Measurements from ENCODE around the gene SH3RF2. TPM values are rescaled to one million over a fixed set of nuclear protein-coding genes. Genes with fewer than 3 reads are reported as not detected.

SH3RF2 gene
- total RNA-seq, 2 donors from 2014 or later = 2.6 to 3.2 TPM

DNA sequence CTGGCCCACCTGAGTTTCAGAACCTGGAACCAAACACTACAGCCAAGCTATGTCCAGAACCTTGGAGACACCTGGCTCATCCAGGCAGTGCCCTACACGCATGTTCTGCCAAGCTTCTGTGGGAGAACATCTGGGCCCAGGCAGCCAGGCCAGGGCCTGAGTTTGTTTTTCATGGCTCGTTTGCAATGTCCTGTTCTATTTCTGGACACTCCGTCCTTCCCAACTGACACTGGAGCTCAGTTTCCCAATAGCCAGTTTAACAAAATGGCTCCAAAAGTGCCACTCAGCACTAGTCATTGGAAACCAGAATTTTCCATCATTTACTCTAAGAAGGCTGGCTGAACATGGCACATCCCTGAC lies 38.6 kb downstream of the SH3RF2 start:
- Histone ChIP-seq H3K4me1 (ENCODE audit: control insufficient read depth, insufficient read depth, low read length) (peaks cover 24% of the 10 kb centered on the region), H3K9me3 (ENCODE audit: control insufficient read depth, low read length) (peaks cover 12% of the 10 kb centered on the region), H3K4me3 (ENCODE audit: low read length) (no peak overlapping the region), H3K36me3 (ENCODE audit: control insufficient read depth, insufficient read depth, low read length) (no peaks in the 10 kb centered on the region), H3K9ac (ENCODE audit: extremely low read depth, low read length, poor library complexity, severe bottlenecking) (no peak overlapping the region), H3K27ac (ENCODE audit: low read depth, low read length) (no peak overlapping the region), H3K27me3 (ENCODE audit: control insufficient read depth, insufficient read depth, low read length, poor library complexity, severe bottlenecking) (no peaks in the 10 kb centered on the region)
- H3K4me3 Mint-ChIP-seq = no peak overlapping the region
- TF ChIP-seq, protein P1, sequence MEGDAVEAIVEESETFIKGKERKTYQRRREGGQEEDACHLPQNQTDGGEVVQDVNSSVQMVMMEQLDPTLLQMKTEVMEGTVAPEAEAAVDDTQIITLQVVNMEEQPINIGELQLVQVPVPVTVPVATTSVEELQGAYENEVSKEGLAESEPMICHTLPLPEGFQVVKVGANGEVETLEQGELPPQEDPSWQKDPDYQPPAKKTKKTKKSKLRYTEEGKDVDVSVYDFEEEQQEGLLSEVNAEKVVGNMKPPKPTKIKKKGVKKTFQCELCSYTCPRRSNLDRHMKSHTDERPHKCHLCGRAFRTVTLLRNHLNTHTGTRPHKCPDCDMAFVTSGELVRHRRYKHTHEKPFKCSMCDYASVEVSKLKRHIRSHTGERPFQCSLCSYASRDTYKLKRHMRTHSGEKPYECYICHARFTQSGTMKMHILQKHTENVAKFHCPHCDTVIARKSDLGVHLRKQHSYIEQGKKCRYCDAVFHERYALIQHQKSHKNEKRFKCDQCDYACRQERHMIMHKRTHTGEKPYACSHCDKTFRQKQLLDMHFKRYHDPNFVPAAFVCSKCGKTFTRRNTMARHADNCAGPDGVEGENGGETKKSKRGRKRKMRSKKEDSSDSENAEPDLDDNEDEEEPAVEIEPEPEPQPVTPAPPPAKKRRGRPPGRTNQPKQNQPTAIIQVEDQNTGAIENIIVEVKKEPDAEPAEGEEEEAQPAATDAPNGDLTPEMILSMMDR (conservative IDR thresholded peaks at IDR 0.05) = no peak
- H3K27me3 Mint-ChIP-seq (ENCODE audit: insufficient read depth) = no peaks in the 10 kb centered on the region
- no peak overlapping the region for H3K27ac Mint-ChIP-seq
- H3K9me3 Mint-ChIP-seq = peaks cover 7% of the 10 kb centered on the region
- no peak for DNase-seq
- H3K4me1 Mint-ChIP-seq = peaks cover 40% of the 10 kb centered on the region
- no peaks in the 10 kb centered on the region for H3K36me3 Mint-ChIP-seq (ENCODE audit: low read depth)
- 94 to 95% methylated on average over 2 to 3 of the region's 3 CpGs for WGBS, 2 experiments (ENCODE audit: insufficient coverage in 1 of 2, insufficient read length in 1 of 2)

DNA sequence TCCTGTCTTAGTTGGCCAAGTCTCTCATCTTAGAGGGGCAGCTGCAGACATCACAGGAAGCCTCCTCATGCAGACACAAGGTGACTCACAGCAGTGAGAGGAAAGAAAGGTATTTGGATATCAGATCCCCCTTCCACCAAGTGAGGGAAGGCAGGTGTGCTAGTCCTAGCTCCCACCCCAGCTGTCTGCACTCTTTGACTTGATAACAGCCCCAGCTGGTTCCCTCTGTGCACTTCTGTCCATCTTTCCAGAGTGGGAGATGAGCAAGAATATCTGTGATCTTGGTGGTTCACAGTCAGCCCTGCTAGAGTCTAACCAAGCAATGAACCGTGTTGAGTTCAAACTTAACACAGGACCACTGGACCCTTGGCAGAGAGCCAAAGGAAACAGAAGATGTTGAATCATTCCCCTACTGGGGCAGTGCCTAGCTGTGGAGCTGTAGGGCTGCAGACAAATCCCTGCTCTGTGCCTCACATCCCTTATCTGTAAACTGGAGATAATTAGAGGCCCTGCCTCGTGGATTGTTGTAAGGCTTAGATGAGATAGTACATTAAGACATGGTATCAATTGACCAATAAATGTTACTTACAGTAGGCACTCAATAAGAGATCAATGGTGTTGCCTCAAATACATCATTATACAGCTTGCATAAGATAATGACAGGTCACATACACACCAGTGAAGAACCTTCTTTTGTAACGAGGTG lies 39.1 kb downstream of the SH3RF2 start:
- no peak for DNase-seq
- H3K27ac Mint-ChIP-seq = no peak overlapping the region

DNA sequence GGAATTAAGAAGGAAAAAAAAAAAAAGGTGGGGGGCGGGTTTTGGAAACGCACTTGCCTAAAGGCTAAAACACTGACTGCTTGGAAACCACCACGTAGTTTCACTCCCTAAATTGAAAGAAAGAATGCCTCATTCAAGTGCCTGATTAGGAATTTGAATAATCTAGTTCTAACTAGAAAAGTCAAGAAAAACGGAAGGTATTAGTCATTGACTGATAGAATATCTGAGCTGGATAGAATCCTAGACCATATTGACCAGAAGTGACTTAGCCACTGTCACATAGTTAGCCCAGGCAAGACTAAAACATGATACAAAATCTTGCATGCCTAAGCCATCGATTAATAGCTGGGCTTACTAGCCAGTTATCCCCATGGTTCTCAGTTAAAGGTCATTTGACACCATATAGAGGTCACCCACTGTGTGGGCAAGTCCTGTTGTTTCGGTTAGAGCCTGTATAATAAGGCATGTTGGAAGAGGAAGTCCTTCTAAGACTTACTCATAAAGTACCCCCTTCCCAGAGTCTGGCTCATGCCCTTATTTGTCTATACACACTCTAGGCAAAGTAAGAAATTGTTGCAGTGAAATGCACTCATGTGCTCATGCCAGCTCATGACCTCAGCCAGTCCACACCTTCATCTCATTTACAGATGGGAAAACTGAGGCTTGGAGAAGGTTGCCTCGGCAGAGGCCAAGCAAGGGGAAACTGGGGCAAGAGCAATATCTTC lies 40.2 kb downstream of the SH3RF2 start:
- Mint-ChIP-seq H3K27me3 (ENCODE audit: insufficient read depth) (no peaks in the 10 kb centered on the region), H3K36me3 (ENCODE audit: low read depth) (no peaks in the 10 kb centered on the region), H3K4me3 (no peak overlapping the region), H3K27ac (no peak overlapping the region), H3K4me1 (peaks cover 53% of the 10 kb centered on the region), H3K9me3 (peaks cover 7% of the 10 kb centered on the region)
- H3K9me3 ChIP-seq (ENCODE audit: control insufficient read depth, low read length) = peaks cover 12% of the 10 kb centered on the region
- H3K27ac ChIP-seq (ENCODE audit: low read depth, low read length) = no peak overlapping the region
- TF ChIP-seq, protein P1 (conservative IDR thresholded peaks at IDR 0.05) = no peak
- no peaks in the 10 kb centered on the region for H3K27me3 ChIP-seq (ENCODE audit: control insufficient read depth, insufficient read depth, low read length, poor library complexity, severe bottlenecking)
- H3K4me1 ChIP-seq (ENCODE audit: control insufficient read depth, insufficient read depth, low read length) = peaks cover 29% of the 10 kb centered on the region
- no peak for DNase-seq
- H3K9ac ChIP-seq (ENCODE audit: extremely low read depth, low read length, poor library complexity, severe bottlenecking) = no peak overlapping the region
- no peaks in the 10 kb centered on the region for H3K36me3 ChIP-seq (ENCODE audit: control insufficient read depth, insufficient read depth, low read length)
- WGBS, 2 experiments (ENCODE audit: insufficient coverage in 1 of 2, insufficient read length in 1 of 2) = 79 to 90% methylated on average over 3 to 7 of the region's 7 CpGs
- no peak overlapping the region for H3K4me3 ChIP-seq (ENCODE audit: low read length)

More for the DNA sequence above, 39.1 kb downstream of the SH3RF2 start:
- 65 to 100% methylated on average over 1 to 2 of the region's 3 CpGs for WGBS, 2 experiments (ENCODE audit: insufficient coverage in 1 of 2, insufficient read length in 1 of 2)
- H3K27me3 Mint-ChIP-seq (ENCODE audit: insufficient read depth) = no peaks in the 10 kb centered on the region
- H3K4me3 Mint-ChIP-seq = no peak overlapping the region
- H3K9me3 Mint-ChIP-seq = peaks cover 7% of the 10 kb centered on the region
- H3K4me3 ChIP-seq (ENCODE audit: low read length) = no peak overlapping the region
- H3K9ac ChIP-seq (ENCODE audit: extremely low read depth, low read length, poor library complexity, severe bottlenecking) = no peak overlapping the region
- no peak overlapping the region for H3K27ac ChIP-seq (ENCODE audit: low read depth, low read length)
- peaks cover 25% of the 10 kb centered on the region for H3K4me1 ChIP-seq (ENCODE audit: control insufficient read depth, insufficient read depth, low read length)
- TF ChIP-seq, protein P1 (conservative IDR thresholded peaks at IDR 0.05) = no peak
- H3K27me3 ChIP-seq (ENCODE audit: control insufficient read depth, insufficient read depth, low read length, poor library complexity, severe bottlenecking) = no peaks in the 10 kb centered on the region
- H3K9me3 ChIP-seq (ENCODE audit: control insufficient read depth, low read length) = peaks cover 12% of the 10 kb centered on the region
- H3K36me3 ChIP-seq (ENCODE audit: control insufficient read depth, insufficient read depth, low read length) = no peaks in the 10 kb centered on the region
- peaks cover 45% of the 10 kb centered on the region for H3K4me1 Mint-ChIP-seq
- no peaks in the 10 kb centered on the region for H3K36me3 Mint-ChIP-seq (ENCODE audit: low read depth)

All from endodermal cell (in vitro differentiated cells).